Glomerular endothelial cell (primary cell): ENCODE measurements around the gene TBX21. TPM values are rescaled to one million over a fixed set of nuclear protein-coding genes. Genes with fewer than 3 reads are reported as not detected.

ENCODE experiments used
- DNase-seq: peaks from one replicate; pipeline ENCODE4 v3.0.0-alpha.2; 2011; ENCODE audit warnings: low read depth, low spot score; ENCODE audit errors: extremely low read depth
- total RNA-seq: library from RNA; depleted of rRNA; stranded (reverse); fragments of >200 nt; gene quantifications from 2 replicates; pipeline ENCODE4 v1.2.3, GENCODE V29; 2015

TBX21 gene
- total RNA-seq: not detected in 2 replicates

GRCh38 chr17:47733047-47733673 lies at the start of gene TBX21:
TSS of gene TBX21 (plus strand) at chr17:47733236. CDS start at chr17:47733455, 219 bp downstream.
- DNase-seq: no peak

GRCh38 chr17:47684025-47684424 lies 49.0 kb upstream of the TBX21 start:
- no peak for DNase-seq

- no peak for DNase-seq
Observed at GRCh38 chr17:47684535-47685193, 48.4 kb upstream of the TBX21 start.

GRCh38 chr17:47685556-47686275 lies 47.3 kb upstream of the TBX21 start:
- no peak for DNase-seq

GRCh38 chr17:47686276-47686635 lies 46.8 kb upstream of the TBX21 start:
- no peak for DNase-seq

GRCh38 chr17:47686664-47687327 lies 46.2 kb upstream of the TBX21 start:
- DNase-seq: no peak

- DNase-seq: no peak
Observed at GRCh38 chr17:47687328-47687690, 45.7 kb upstream of the TBX21 start.

- no peak for DNase-seq
Observed at GRCh38 chr17:47687748-47688147, 45.3 kb upstream of the TBX21 start.

GRCh38 chr17:47690121-47690520 lies 42.9 kb upstream of the TBX21 start:
- DNase-seq: no peak

GRCh38 chr17:47692137-47692894 lies 40.7 kb upstream of the TBX21 start:
- DNase-seq: no peak

- no peak for DNase-seq
Observed at GRCh38 chr17:47692895-47693730, 39.9 kb upstream of the TBX21 start.

GRCh38 chr17:47693731-47694580 lies 39.1 kb upstream of the TBX21 start, which contains the start of gene TBKBP1:
TSS of gene TBKBP1 (plus strand) at chr17:47694161. CDS start at chr17:47696113, 1,952 bp downstream.
- DNase-seq: no peak

- DNase-seq: no peak
Observed at GRCh38 chr17:47694581-47695428, 38.2 kb upstream of the TBX21 start.

- no peak for DNase-seq
Observed at GRCh38 chr17:47695429-47696376, 37.3 kb upstream of the TBX21 start.

GRCh38 chr17:47696717-47697642 lies 36.1 kb upstream of the TBX21 start:
- no peak for DNase-seq
